OCI-LY1 (cell line): Measurements from ENCODE around the gene POLA1.

Experiments used
- EZH2 ChIP-seq: fragments of 200-600 bp; sonication (generic), shearing (Covaris generic); IDR thresholded peaks from 2 replicates; pipeline ENCODE4 v1.8.0; 2017; ENCODE audit warnings: borderline replicate concordance, mixed run types, mild to moderate bottlenecking, antibody characterized with exemption, low read length, moderate library complexity, mixed read lengths
- TF ChIP-seq, protein P1 (sequence below): fragments of 200-600 bp; sonication (generic), shearing (Covaris generic); IDR thresholded peaks from 2 replicates; pipeline ENCODE4 v1.5.1; 2017; ENCODE audit warnings: mild to moderate bottlenecking, antibody characterized with exemption, low read length, moderate library complexity, mixed read lengths

DNA sequence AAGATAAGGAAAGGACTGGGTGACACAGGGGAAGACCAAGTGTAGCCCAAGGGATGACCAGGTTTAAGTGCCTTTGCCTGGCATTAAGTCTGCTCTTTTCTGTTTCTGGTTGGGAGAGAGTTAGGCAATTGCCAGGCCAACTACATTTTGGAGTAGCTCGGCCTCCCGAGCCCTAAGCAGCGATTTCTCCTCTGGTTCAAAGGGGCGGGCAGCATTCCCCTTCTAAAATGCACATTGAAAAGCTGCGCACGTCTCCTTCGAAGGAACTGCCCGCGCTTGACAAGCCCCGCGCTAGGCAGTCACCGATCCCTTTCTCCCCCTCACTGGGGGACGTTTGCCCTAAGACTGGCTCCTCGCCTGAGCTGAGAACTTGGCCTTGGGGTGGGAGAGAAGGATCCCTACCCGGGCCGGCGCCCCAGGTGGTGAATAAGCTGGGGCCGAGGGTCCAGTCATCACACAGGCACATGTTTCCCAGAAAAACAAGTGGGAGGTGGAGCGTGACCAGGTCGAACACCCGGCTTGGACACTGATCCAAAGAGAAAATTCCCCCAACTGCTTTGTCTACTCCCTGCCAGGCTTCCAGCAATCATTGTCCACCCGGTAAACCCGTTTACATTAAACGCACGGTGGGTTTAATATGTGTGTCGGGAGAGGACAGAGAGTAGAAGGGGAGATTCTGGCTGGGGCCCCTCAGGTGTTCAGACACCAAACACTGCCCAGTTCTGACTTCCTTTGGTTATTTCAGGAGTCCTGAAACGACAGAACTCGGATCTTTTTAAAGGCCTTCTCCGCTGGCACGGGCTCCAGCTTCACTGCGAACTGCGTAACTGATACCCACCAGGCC lies 318.1 kb downstream of the POLA1 start:
- no peak for TF ChIP-seq EZH2
- TF ChIP-seq, protein P1, sequence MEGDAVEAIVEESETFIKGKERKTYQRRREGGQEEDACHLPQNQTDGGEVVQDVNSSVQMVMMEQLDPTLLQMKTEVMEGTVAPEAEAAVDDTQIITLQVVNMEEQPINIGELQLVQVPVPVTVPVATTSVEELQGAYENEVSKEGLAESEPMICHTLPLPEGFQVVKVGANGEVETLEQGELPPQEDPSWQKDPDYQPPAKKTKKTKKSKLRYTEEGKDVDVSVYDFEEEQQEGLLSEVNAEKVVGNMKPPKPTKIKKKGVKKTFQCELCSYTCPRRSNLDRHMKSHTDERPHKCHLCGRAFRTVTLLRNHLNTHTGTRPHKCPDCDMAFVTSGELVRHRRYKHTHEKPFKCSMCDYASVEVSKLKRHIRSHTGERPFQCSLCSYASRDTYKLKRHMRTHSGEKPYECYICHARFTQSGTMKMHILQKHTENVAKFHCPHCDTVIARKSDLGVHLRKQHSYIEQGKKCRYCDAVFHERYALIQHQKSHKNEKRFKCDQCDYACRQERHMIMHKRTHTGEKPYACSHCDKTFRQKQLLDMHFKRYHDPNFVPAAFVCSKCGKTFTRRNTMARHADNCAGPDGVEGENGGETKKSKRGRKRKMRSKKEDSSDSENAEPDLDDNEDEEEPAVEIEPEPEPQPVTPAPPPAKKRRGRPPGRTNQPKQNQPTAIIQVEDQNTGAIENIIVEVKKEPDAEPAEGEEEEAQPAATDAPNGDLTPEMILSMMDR: no peak
